Glutamatergic neuron (in vitro differentiated cells): Measurements from ENCODE around the gene TAS2R41. TPM values are rescaled to one million over a fixed set of nuclear protein-coding genes. Genes with fewer than 3 reads are reported as not detected.
"Not testable (repeated sequence)": the region's sequence is repeated elsewhere in the genome, so short reads cannot be mapped to it uniquely, and the experiment has no call there.

Source experiments
- DNase-seq: peaks from one replicate; pipeline ENCODE4 v3.0.0; 2022
- H3K27ac Mint-ChIP-seq: one replicate; pipeline ENCODE4 v1.8.0; 2020; ENCODE audit warnings: mild to moderate bottlenecking, mixed read lengths, inconsistent platforms; ENCODE audit not compliant: unreplicated experiment
- H3K27me3 Mint-ChIP-seq: one replicate; pipeline ENCODE4 v1.8.0; 2020; ENCODE audit warnings: mild to moderate bottlenecking, moderate library complexity, mixed read lengths, inconsistent platforms; ENCODE audit not compliant: unreplicated experiment
- H3K36me3 Mint-ChIP-seq: one replicate; pipeline ENCODE4 v1.8.0; 2020; ENCODE audit warnings: mild to moderate bottlenecking, mixed read lengths, inconsistent platforms; ENCODE audit not compliant: unreplicated experiment
- H3K4me1 Mint-ChIP-seq: one replicate; pipeline ENCODE4 v1.8.0; 2020; ENCODE audit warnings: mild to moderate bottlenecking, low read depth, mixed read lengths, inconsistent platforms; ENCODE audit not compliant: unreplicated experiment
- H3K4me3 Mint-ChIP-seq: one replicate; pipeline ENCODE4 v1.8.0; 2020; ENCODE audit warnings: mild to moderate bottlenecking, mixed read lengths, inconsistent platforms; ENCODE audit not compliant: unreplicated experiment
- H3K9me3 Mint-ChIP-seq: one replicate; pipeline ENCODE4 v1.8.0; 2020; ENCODE audit warnings: mild to moderate bottlenecking, moderate library complexity, mixed read lengths, inconsistent platforms; ENCODE audit not compliant: unreplicated experiment
- total RNA-seq: library from RNA; stranded (reverse); fragmentation: NEBNext Ultra II Directional; extraction: Animal tissue kit (Norgen Biotek cat#: 25700); gene quantifications from one replicate; pipeline ENCODE4 v1.2.1, GENCODE V29; 2021; ENCODE audit not compliant: unreplicated experiment
- TF ChIP-seq, protein P1 (sequence below): fragments of 200-600 bp; sonication (generic); IDR thresholded peaks from one replicate; pipeline ENCODE4 v1.5.0; 2021; ENCODE audit not compliant: partially characterized antibody, unreplicated experiment

The TAS2R41 gene
- total RNA-seq, 1 donor from 2014 or later: not detected

DNA sequence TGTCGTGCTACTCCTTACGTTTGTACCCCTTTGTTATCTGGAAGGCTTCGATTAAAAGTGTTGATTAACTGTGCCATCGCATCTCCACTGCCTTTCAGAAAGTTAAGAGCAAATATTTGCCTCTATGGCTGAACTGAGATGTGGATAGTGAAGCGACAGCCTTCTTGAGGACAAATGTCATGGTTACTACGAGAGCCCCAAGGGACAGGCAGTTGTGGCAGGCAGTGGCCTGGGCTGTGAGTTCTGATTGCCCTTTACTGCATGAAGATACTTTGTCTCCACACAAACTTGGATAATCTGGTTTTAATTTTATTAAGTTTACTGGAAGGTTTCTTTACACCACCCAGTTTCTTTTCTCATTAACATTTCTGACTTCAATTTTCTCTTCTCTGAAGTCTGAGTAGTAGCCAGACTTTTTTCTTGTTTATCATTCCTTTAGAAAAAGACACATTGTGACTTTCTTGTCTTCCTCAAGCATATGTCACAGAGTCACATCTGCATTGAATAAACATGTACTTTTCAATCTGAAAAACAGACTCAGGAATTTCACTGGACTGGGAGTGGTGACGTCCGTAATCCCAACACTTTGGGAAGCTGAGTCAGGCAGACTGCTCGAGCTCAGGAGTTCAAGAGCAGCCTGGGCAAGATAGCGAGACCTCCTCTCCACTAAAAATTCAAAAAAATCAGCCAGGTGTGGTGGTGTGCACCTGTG lies 1.5 kb downstream of the TAS2R41 start:
- DNase-seq: no peak
- no peaks in the 10 kb centered on the region for H3K27me3 Mint-ChIP-seq
- TF ChIP-seq, protein P1, sequence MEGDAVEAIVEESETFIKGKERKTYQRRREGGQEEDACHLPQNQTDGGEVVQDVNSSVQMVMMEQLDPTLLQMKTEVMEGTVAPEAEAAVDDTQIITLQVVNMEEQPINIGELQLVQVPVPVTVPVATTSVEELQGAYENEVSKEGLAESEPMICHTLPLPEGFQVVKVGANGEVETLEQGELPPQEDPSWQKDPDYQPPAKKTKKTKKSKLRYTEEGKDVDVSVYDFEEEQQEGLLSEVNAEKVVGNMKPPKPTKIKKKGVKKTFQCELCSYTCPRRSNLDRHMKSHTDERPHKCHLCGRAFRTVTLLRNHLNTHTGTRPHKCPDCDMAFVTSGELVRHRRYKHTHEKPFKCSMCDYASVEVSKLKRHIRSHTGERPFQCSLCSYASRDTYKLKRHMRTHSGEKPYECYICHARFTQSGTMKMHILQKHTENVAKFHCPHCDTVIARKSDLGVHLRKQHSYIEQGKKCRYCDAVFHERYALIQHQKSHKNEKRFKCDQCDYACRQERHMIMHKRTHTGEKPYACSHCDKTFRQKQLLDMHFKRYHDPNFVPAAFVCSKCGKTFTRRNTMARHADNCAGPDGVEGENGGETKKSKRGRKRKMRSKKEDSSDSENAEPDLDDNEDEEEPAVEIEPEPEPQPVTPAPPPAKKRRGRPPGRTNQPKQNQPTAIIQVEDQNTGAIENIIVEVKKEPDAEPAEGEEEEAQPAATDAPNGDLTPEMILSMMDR: no peak
- H3K4me1 Mint-ChIP-seq: no peaks in the 10 kb centered on the region
- H3K36me3 Mint-ChIP-seq: no peaks in the 10 kb centered on the region
- H3K27ac Mint-ChIP-seq: no peak overlapping the region
- H3K9me3 Mint-ChIP-seq: no peaks in the 10 kb centered on the region
- H3K4me3 Mint-ChIP-seq: no peak overlapping the region

DNA sequence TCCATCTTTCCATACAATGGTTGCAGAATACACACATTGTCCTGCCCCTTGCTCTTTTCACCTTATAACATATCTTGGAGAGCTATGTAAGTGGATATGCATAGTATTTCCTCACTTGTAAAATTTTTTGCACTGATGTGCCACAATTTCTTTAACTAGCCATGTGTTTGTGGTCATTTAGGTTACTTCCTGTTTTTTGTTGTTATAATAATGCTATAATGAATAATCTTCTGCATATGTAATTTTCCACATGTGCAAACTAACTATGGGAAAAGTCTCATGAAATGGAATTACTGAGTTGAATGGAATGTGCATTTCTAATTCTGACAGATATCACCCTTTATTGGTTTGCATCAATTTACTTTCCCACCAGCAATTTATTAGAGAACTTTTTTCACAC lies 2.8 kb downstream of the TAS2R41 start:
- TF ChIP-seq, protein P1: no peak
- Mint-ChIP-seq H3K9me3 (no peaks in the 10 kb centered on the region), H3K4me1 (no peaks in the 10 kb centered on the region), H3K27ac (no peak overlapping the region), H3K4me3 (no peak overlapping the region), H3K36me3 (no peaks in the 10 kb centered on the region), H3K27me3 (no peaks in the 10 kb centered on the region)
- no peak for DNase-seq

DNA sequence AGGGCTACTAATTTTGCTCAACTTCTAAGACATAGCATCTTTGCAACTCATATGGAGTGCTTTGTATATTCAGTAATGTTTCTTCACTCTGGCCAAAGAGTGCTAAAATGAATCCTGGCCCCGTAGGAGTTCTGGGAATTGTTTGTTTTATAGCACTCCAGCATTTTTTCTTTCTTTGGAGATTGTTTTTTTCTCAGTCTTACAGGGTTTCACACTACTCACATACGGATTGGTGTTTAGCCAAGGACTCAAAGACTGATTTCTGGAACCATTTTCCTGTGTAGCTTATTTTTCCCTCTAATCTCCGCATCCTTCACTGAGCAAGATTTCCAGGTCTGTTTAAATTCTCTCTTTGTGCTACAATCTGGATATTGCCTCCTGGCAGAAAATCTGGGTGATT lies 6.4 kb downstream of the TAS2R41 start:
- Mint-ChIP-seq H3K27me3 (no peaks in the 10 kb centered on the region), H3K36me3 (no peaks in the 10 kb centered on the region), H3K27ac (no peak overlapping the region), H3K4me3 (no peak overlapping the region), H3K9me3 (no peaks in the 10 kb centered on the region), H3K4me1 (no peaks in the 10 kb centered on the region)
- TF ChIP-seq, protein P1: no peak
- no peak for DNase-seq

DNA sequence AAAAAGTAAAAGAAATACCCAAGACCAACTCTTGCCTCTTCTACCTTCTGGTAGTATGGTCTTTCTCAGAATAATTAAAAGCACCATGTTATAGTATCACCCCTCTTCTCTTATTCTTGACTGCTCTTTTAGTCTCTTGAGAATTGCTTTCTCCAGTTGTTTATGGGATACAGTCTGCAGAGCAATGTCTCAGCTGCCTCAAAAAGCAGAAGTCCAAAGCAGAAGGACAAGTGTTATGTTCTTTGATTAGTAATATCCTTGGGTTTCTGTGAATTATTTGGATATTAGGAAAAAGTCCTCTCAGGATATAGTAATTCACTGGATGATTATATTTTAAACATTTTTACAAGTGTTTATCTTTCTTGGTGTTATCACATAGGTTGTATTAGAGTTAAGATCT lies 7.4 kb downstream of the TAS2R41 start:
- no peak overlapping the region for H3K27ac Mint-ChIP-seq
- H3K4me3 Mint-ChIP-seq: no peak overlapping the region
- no peak for DNase-seq
- no peaks in the 10 kb centered on the region for H3K9me3 Mint-ChIP-seq
- no peaks in the 10 kb centered on the region for H3K36me3 Mint-ChIP-seq
- H3K4me1 Mint-ChIP-seq: no peaks in the 10 kb centered on the region
- no peaks in the 10 kb centered on the region for H3K27me3 Mint-ChIP-seq
- TF ChIP-seq, protein P1: no peak

DNA sequence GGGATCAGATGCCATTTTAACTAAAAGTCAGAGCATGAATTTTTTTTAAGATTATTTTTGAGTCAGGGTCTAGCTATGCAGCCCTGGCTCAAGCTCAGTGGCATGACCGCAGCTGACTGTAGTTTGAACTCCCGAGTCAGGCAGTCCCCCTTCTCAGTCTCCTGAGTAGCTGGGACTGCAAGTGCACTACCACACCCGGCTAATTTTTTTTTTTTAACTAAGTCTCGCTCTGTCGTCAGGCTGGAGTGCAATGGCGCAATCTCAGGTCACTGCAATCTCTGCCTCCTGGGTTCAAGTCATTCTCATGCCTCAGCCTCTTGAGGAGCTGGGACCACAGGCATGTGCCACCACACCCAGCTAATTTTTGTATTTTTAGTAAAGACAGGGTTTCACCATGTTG lies 7.8 kb downstream of the TAS2R41 start:
- Mint-ChIP-seq H3K4me3 (no peak overlapping the region), H3K36me3 (no peaks in the 10 kb centered on the region), H3K4me1 (no peaks in the 10 kb centered on the region), H3K9me3 (no peaks in the 10 kb centered on the region), H3K27ac (no peak overlapping the region), H3K27me3 (no peaks in the 10 kb centered on the region)
- TF ChIP-seq, protein P1: no peak
- DNase-seq: no peak

DNA sequence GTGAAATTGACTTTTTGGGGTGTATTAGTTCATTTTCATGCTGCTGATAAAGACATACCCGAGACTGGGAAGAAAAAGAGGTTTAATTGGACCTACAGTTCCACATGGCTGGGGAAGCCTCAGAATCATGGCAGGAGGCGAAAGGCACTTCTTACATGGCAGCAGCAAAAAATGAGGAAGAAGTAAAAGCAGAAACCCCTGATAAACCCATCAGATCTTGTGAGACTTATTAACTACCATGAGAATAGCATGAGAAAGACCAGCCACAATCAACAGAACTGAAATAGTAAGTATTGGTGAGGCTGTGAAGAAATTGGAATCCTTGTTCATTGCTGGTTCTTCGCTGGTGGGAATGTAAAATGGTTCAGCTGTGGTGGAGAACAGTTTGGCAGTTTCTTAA lies 8.6 kb downstream of the TAS2R41 start:
- H3K27me3 Mint-ChIP-seq, DNase-seq, H3K27ac Mint-ChIP-seq, H3K4me1 Mint-ChIP-seq, H3K9me3 Mint-ChIP-seq, H3K36me3 Mint-ChIP-seq, H3K4me3 Mint-ChIP-seq: not testable (repeated sequence)
